Lung microvascular endothelial cell (primary cell): ENCODE data around the gene FHIP1A. TPM values are rescaled to one million over a fixed set of nuclear protein-coding genes. Genes with fewer than 3 reads are reported as not detected.
A peak's percentile ranks its signal among the peaks of the same experiment; 100 is the strongest.
"Not testable (repeated sequence)": the region's sequence is repeated elsewhere in the genome, so short reads cannot be mapped to it uniquely, and the experiment has no call there.

Source experiments
- DNase-seq, 2 donors: peaks; one replicate each; pipeline versions ENCODE4 v3.0.0 to v3.0.0-alpha.2; 2010; ENCODE audit warnings: low read depth in 2 of 2
- total RNA-seq: library from RNA; depleted of rRNA; stranded (reverse); fragments of >200 nt; gene quantifications from 2 replicates; pipeline ENCODE4 v1.2.1, GENCODE V29; 2014

Gene FHIP1A
- total RNA-seq: 0.22 and 0.60 TPM in 2 replicates

- peak; percentile 47 to 50 for DNase-seq
Observed at GRCh38 chr4:151408630-151409469, at the start of gene FHIP1A. Gene FHIP1A (plus strand): TSS chr4:151409176. CDS start chr4:151566260, 157,084 bp downstream.

DNA sequence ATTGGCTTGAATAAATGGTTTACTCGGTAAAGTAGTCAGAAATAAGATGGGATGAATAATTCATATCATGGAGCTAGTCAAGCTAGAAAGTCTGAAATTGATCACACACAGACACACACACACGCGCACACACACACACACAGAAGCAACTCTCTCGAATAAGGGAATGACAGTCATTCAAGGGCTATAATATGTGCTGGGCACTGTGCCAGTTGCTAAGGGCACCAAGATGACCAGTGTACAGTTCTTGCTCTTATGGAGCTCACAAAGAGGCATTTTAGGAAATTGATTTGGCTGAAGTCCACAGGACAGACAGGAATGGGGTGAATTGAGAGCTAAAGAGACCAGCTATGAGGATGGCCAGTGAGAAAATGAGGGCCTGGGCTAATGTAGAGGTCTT is 49.4 kb upstream of the FHIP1A start:
- peak; percentile 33 to 41 for DNase-seq

GRCh38 chr4:151361126-151361525 is 47.9 kb upstream of the FHIP1A start:
- no peak for DNase-seq

GRCh38 chr4:151361966-151362365 is 47.0 kb upstream of the FHIP1A start:
- DNase-seq: no peak

DNA sequence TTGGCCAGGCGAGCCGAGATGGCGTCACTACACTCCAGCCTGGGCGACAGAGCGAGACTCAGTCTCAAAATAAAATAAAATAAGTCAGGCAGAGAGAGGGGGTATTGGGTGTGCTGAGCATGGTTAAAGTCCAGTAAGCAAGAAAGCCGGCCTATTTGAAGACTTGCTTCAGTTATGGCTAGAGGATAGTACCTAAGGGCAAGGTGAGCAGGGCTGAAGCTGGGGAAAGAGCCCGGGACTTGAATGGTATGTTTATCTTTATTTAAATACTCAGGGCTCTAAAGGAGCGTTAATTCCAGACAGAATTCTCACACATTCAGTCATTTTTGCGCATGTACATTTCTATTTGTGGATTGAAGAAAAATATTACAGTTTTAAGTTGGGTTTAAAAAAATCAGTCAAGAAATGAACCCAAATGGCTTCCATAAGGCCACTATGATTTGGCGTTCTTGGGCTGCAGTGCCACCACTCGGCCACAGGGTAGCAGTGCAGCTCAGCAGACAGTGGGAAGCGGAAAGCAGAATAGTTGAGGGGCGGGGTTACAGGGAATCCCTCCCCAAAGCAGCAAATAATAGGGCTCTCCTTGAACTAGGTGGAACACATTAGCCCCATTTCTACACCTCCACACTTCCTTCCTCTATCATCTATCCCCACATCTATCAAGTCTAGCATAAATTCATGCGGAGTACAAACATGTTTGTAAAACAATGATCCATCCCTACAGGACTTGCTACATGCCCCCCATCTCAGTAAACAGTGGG is 46.4 kb upstream of the FHIP1A start:
- peak; percentile 88 to 92 for DNase-seq

- DNase-seq: no peak
Observed at GRCh38 chr4:151376540-151376939, 32.4 kb upstream of the FHIP1A start.

DNA sequence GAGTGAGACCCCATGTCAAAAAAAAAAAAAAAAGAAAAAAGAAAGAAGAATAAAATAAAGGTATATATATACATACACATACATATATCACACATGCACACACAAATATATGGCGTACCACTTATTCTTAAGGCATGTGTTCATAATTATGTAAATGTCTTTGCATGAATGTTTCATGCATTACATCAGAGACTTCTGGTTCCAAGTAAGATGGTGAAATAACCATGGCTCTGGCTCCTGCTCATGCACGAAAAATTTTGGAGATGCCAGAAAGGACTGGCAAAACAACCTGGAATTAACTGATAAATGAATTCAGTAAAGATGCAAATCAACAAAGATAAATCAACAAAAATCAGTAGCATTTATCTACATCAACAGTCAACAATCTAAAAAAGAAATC is 19.7 kb upstream of the FHIP1A start:
- DNase-seq: no peak

GRCh38 chr4:151389799-151390198 is 19.2 kb upstream of the FHIP1A start:
- not testable (repeated sequence) for DNase-seq

DNA sequence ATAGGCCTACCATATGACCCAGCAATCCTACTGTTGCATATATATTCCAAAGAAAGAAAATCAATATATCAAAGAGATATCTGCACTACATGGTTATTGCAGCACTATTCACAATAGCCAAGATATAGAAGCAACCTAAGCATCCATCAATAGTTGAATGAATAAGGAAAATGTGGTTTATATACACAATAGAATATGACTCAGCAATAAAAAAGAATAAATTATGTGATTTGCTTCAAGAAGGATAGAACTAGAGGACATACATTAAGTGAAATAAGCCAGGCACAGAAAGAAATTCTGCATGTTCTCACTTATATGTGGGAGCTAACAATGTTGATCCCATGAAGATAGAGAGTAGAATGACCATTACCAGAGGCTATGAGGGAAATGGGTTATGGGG is 13.1 kb upstream of the FHIP1A start:
- no peak for DNase-seq

DNA sequence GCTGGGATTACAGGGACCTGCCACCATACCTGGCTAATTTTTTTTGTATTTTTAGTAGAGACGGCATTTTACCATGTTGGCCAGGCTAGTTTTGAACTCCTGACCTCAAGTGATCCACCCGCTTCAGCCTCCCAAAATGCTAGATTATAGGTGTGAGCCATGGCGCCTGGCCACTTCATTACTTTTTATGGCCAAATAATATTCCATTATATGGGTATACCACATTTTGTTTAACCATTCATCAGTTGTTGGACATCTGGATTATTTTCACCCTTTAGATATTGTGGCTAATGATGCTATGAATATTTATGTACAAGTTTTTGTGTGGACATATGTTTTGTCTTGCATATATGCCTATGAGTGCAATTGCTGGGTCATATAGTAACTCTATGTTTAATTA is 8.6 kb upstream of the FHIP1A start:
- DNase-seq: no peak

- no peak for DNase-seq
Observed at GRCh38 chr4:151401739-151402138, 7.2 kb upstream of the FHIP1A start.

DNA sequence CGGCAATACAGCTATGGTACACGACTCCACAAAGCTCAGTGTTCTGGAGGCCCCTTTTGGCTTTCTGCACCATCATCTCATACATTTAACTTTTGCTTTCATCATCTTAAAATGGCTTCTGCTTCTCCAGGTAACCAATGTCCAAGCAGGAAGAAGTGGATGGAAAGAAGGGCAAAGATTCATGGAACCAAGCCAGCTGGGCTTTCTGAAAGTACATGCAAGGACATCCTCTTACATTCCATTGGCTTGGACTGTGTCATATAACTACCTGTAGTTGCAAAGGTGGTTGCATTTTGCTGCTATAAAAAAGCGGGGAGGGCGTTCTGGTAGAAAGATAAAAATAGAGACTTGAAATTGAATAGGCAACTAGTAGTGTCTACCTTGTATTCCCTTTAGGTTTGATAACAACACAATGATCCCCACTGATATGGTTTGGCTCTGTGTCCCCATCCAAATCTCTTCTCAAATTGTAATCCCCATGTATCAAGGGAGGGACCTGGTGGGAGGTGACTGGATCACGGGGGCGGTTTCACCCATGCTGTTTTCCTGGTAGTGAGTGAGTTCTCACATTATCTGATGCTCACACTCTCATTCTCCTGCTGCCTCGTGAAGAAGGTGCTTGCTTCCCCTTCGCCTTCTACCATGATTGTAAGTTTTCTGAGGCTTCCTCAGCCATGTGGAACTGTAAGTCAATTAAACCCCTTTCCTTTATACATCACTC is 6.7 kb upstream of the FHIP1A start:
- no peak for DNase-seq

- no peak for DNase-seq
Observed at GRCh38 chr4:151403656-151404055, 5.3 kb upstream of the FHIP1A start.

- DNase-seq: not testable (repeated sequence)
Observed at GRCh38 chr4:151404802-151405201, 4.2 kb upstream of the FHIP1A start.

- no peak for DNase-seq
Observed at GRCh38 chr4:151407018-151407417, 2.0 kb upstream of the FHIP1A start.

DNA sequence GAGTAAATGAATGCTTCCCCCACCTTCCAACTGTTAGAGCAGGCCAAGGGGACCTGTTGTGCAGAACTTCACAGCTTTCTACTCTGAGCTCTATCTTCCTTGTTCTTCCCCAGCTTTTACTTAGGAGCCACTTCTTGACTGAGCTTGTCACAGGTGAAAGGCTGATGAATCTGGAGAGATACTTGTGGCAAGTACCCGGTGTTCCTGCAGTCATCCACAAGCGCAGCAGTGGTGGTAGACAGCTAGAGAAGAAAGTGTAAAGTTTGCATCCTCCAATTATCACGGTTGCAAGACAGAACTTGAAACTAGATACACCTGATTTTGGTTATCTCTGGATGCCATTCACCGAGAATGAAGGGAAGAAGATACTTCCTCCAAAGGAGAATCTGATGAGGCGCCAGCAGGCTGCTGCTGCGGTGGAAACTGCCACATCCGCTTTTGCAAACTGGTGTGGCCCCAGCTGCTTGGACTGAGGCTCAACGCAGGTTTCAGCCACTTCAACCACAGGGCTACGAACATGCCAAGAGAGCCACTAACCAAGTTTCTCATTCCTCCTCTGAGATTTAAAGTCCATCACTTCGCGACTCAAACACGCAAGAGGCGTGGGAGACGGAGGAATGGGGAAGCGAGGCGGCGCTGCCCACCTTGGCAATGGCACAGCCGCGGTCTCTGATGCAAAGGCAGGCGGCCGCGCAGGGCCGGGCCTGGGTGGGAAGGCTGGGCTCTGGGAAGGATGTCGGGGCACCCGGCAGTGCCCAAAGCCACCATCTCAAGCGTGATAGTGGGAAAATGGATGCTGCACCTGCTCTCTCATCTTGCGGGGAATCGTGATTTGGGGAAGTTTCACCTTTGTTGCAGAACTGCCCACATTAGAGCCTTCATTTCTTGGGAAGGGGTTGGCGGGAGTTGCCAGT is 1.3 kb upstream of the FHIP1A start:
- DNase-seq: no peak

DNA sequence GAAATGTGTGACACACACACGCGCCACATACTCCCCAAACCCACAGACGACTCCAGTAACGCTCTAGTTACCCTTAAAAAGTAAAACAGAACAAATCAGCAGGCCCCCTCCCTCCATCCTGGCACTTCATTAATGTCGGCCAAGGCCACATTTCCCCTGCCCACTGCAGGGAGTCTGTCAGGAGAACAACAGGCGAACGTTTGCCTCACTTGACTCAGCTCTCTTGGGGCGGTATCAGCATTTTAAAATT is 671 bp upstream of the FHIP1A start:
- no peak for DNase-seq

- no peak for DNase-seq
Observed at GRCh38 chr4:151409470-151410313, 716 bp downstream of the FHIP1A start.

DNA sequence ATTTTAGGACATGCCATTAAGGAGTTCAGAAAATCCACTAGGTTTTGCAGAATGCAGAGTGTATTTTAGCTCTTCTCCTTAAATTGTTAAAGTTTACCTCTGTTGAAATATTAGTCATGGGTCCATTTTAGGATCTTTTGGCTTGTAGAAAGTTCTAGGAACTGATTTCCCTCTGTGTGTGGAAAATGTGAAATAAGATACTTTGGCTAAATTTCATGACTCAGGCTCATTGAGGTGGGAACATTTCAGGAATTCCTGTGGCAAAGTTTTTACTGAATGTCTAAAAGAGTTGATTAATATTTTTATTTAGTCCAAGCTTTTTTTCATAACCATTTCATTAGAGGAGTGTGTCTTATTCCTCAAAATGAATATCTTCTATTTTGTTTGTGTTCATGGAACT is 7.0 kb downstream of the FHIP1A start:
- DNase-seq: peak; percentile 29 to 37

- peak in 1 of 2 donors; percentile 52 for DNase-seq
Observed at GRCh38 chr4:151417164-151417571, 8.2 kb downstream of the FHIP1A start.
